BLaER1 treated with 17β-estradiol and CSF1 and Interleukin-3, amounts not matched to agents 10 nM and 100 nM (cell line): ENCODE data around the gene NR2F2.

ENCODE experiments used
- H3K27ac ChIP-seq, 11 experiments: shearing (Covaris generic); formaldehyde crosslinking; 2 replicates each; pipeline ENCODE4 v1.8.1; 2022
- H3K27me3 ChIP-seq, 11 experiments: shearing (Covaris generic); formaldehyde crosslinking; 2 replicates each; pipeline ENCODE4 v1.8.1; 2022
- H3K36me3 ChIP-seq, 11 experiments: shearing (Covaris generic); formaldehyde crosslinking; 2 replicates each; pipeline ENCODE4 v1.8.1; 2022
- H3K4me1 ChIP-seq, 10 experiments: shearing (Covaris generic); formaldehyde crosslinking; 2 replicates each; pipeline ENCODE4 v1.8.1; 2022
- H3K4me2 ChIP-seq, 11 experiments: shearing (Covaris generic); formaldehyde crosslinking; 2 replicates each; pipeline ENCODE4 v1.8.1; 2022
- H3K4me3 ChIP-seq, 10 experiments: shearing (Covaris generic); formaldehyde crosslinking; 2 replicates each; pipeline ENCODE4 v1.8.1; 2022
- H3K9ac ChIP-seq, 11 experiments: shearing (Covaris generic); formaldehyde crosslinking; 2 replicates each; pipeline ENCODE4 v1.8.1; 2022
- H3K9me3 ChIP-seq, 11 experiments: shearing (Covaris generic); formaldehyde crosslinking; replicated peaks in 1 of 11; 2 replicates each; pipeline ENCODE4 v1.8.1; 2022
- H4K20me1 ChIP-seq, 11 experiments: shearing (Covaris generic); formaldehyde crosslinking; 2 replicates each; pipeline ENCODE4 v1.8.1; 2022
- Cebpa-rat ChIP-seq, 11 experiments: shearing (Covaris generic); IDR thresholded peaks; 2 replicates each; pipeline ENCODE4 v1.8.1; 2022

NR2F2 gene

DNA sequence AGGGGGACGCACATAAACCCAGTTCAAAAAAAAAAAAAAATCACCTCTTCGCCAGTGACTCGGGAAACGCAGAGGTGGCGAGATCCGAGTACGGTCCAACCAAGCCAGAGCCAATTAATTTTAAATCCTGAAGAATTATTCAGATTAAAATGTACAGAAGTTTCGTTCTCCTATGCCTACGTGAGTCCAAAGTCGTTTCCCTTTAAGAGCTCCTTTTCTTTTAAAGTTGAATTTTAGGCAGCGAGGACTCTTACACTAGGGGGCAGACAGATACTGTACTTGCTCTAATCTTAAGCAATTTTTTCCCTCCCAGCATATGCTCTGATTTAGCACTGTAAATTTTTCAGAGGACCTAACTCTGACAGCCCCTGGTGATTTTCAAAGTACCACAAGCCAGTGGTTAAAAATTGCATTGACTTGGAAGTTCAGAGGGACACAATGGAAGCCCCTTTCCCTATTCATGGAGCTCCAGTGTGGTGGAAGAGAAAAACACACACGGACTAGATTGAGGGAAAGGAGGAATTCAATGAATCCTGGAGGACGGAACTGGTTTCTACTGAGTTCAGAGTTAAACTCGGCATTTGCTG lies 3.3 kb upstream of the NR2F2 start:
- Histone ChIP-seq H3K4me2 (peak overlapping the region in 9 of 11 experiments; percentile 5 to 80 (median 41); a peak in 14 of 22 replicates), H3K27me3 (peaks cover 97 to 100% (median 99%) of the 10 kb centered on the region in 11 experiments), H3K4me1 (peaks cover 0 to 11% (median 0%) of the 10 kb centered on the region in 10 experiments; a peak in 1 of 20 replicates), H3K9me3 (peaks cover 34 to 42% (median 40%) of the 10 kb centered on the region in 11 experiments), H3K9ac (no peak overlapping the region), H3K4me3 (peak overlapping the region in 3 of 10 experiments; percentile 1 to 42 (median 38); a peak in 4 of 20 replicates), H3K36me3 (no peaks in the 10 kb centered on the region), H4K20me1 (peaks cover 0 to 68% (median 46%) of the 10 kb centered on the region in 11 experiments; a peak in 16 of 22 replicates), H3K27ac (no peak overlapping the region)
- no peak for TF ChIP-seq Cebpa-rat (IDR thresholded peaks at IDR 0.05)

DNA sequence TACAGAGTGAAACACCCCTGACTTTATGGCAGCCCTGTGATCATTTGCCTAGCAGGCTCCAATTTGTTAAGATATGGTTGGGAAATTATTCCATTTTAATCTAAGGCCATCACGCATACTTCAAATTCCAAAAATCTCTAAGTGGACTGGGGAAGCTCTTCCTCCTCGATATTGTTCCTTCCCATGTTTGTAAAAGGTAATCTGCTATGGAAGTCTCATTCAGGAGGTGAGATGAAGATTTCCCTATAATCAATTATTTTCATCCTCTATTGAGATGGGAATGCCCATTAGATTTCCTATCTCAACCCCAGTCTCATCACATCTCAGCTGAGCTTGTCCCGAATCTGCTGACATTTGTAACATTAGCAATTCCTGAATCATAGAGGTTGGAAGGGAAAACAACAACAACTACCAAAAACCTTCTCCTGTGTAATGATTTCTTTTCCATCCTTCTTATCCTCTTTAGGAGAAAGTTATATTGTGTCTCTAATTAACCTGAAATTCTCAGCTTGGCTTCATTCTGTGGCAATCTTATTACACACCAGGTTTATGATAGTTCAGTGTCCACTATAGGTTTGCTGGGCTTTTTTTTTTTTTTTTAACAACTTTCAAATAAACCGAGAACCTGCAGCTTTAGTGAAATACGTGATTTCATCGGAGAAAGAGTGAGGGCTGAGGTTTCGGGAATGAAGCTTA lies 2.2 kb upstream of the NR2F2 start:
- Histone ChIP-seq H3K4me3 (no peak overlapping the region), H3K36me3 (no peaks in the 10 kb centered on the region), H3K9ac (no peak overlapping the region), H4K20me1 (peaks cover 0 to 58% (median 37%) of the 10 kb centered on the region in 11 experiments; a peak in 16 of 22 replicates), H3K9me3 (peaks cover 32 to 41% (median 39%) of the 10 kb centered on the region in 11 experiments), H3K27me3 (peaks cover 96 to 100% (median 99%) of the 10 kb centered on the region in 11 experiments), H3K4me2 (no peak overlapping the region), H3K4me1 (peaks cover 0 to 11% (median 0%) of the 10 kb centered on the region in 10 experiments; a peak in 1 of 20 replicates), H3K27ac (no peak overlapping the region)
- TF ChIP-seq Cebpa-rat (IDR thresholded peaks at IDR 0.05), result no peak

DNA sequence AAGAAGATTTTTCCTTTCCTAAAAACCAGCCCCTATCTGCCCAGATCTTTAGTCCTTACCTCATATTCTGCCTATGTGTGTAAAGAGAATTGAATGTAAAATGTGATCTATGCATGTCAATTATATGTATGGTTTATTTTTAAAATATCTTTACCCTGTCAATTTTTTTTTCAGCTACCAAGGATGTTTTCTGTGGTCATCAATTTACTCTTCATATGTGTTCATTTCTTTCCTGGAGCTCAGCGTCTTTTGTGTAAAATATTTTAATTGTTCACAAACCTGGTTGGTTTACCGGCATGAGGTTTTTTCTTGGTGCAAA lies 1.7 kb upstream of the NR2F2 start:
- Histone ChIP-seq H3K9me3 (peaks cover 34 to 45% (median 43%) of the 10 kb centered on the region in 11 experiments), H4K20me1 (peaks cover 0 to 52% (median 32%) of the 10 kb centered on the region in 11 experiments; a peak in 16 of 22 replicates), H3K27ac (no peak overlapping the region), H3K4me1 (peaks cover 0 to 11% (median 0%) of the 10 kb centered on the region in 10 experiments; a peak in 1 of 20 replicates), H3K36me3 (no peaks in the 10 kb centered on the region), H3K9ac (no peak overlapping the region), H3K4me2 (no peak overlapping the region), H3K4me3 (no peak overlapping the region), H3K27me3 (peaks cover 96 to 100% (median 99%) of the 10 kb centered on the region in 11 experiments)
- no peak for TF ChIP-seq Cebpa-rat (IDR thresholded peaks at IDR 0.05)

DNA sequence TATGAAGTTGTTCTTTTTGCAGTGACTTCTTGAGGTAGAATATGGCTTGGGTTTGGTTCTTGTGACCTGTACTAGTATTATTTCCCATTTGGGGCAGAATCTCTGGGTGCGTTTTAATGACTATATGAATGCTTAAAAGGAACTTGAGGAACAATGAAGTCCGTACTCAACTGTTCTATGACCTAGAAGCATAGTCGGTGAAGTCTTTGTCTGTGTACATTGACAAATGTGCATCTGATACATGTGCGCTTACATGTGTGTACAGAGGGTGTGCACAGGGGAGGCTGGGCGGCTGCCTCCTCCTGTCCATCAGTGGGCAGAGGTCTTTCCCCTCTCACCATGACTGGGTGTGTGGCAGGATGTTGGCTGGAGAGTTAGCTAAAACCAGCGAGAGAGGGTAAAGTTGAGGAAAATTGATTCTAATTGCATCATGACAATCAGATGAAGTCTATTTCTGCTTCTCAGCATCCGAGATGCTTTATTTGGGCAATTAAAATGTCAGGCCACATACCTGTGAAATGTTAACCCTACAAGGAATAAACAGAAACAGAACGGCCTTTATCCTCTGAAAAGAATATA lies 1.0 kb upstream of the NR2F2 start:
- TF ChIP-seq Cebpa-rat (IDR thresholded peaks at IDR 0.05), result no peak
- Histone ChIP-seq H3K9ac (no peak overlapping the region), H3K4me2 (no peak overlapping the region), H3K4me3 (no peak overlapping the region), H3K27me3 (peaks cover 96 to 100% (median 99%) of the 10 kb centered on the region in 11 experiments), H4K20me1 (peaks cover 0 to 46% (median 25%) of the 10 kb centered on the region in 11 experiments; a peak in 16 of 22 replicates), H3K4me1 (peaks cover 0 to 11% (median 0%) of the 10 kb centered on the region in 10 experiments; a peak in 1 of 20 replicates), H3K36me3 (no peaks in the 10 kb centered on the region), H3K27ac (no peak overlapping the region), H3K9me3 (peaks cover 41 to 52% (median 49%) of the 10 kb centered on the region in 11 experiments)

DNA sequence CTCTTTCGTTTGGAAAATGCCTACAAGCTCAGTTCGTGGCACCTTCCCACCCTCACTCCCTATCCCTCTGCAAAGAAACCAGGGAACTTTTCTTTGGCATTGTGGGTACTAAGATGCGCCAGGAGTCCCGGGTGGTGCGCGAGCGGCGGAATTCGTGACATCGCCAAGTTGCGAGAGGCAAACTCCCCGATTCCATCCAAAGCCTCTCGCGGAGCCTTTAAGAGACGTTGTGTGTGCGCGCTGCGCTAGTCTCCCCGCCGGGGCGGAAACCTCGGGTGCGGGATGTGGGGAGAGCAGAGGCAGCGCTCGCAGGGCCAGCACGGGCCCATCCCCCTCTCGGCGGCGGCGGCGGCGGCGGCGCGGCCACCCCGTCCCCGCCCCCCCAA lies 443 bp upstream of the NR2F2 start:
- no peak for TF ChIP-seq Cebpa-rat (IDR thresholded peaks at IDR 0.05)
- Histone ChIP-seq H3K9ac (no peak overlapping the region), H3K36me3 (no peaks in the 10 kb centered on the region), H3K4me1 (peaks cover 0 to 11% (median 0%) of the 10 kb centered on the region in 10 experiments; a peak in 1 of 20 replicates), H3K9me3 (peaks cover 43 to 57% (median 49%) of the 10 kb centered on the region in 11 experiments), H3K27ac (no peak overlapping the region), H3K27me3 (peaks cover 96 to 100% (median 99%) of the 10 kb centered on the region in 11 experiments), H4K20me1 (peaks cover 0 to 46% (median 29%) of the 10 kb centered on the region in 11 experiments; a peak in 16 of 22 replicates), H3K4me3 (no peak overlapping the region), H3K4me2 (no peak overlapping the region)

DNA sequence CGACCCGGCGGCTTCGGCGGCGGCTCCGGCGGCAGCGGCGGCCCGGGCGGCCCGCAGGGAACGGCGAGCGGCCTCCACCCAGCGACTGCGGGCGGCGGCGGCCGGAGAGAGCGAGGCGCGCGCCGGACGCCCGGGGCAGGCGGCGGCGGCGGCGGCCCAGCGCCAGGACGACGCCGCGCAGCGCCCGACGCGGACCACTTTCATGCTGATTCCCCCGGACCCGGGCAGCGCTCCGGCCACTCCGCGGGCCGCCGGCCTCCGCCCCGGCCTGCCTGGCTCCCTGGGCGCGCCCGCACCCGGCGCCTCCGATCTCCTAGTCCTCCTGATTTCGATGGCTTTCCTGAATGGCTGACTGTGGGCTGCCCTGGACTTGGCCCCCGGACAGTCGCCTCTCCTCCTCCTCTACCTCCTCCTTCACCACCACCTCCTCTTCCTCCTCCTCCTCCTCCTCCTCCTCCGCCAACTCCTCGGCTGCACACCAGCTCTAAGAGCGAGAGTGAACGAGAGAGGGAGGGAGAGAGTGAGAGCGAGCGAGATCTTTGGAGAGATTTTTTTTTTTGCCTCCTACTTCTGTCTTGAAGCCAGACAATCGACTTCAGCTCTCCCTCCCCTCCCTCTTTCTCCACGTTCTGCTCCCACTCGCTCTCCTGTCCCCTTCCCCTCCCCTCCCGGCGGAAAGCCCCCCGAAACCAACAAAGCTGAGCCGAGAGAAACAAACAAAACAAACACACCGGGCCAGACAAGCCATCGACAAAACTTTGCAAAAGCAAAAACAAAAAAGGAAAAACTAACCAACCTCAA lies 844 bp downstream of the NR2F2 start:
- Histone ChIP-seq H3K27ac (no peak overlapping the region), H3K9ac (no peak overlapping the region), H3K27me3 (peaks cover 96 to 100% (median 99%) of the 10 kb centered on the region in 11 experiments), H3K4me2 (no peak overlapping the region), H3K9me3 (peaks cover 43 to 57% (median 49%) of the 10 kb centered on the region in 11 experiments), H3K4me1 (peaks cover 0 to 11% (median 0%) of the 10 kb centered on the region in 10 experiments; a peak in 1 of 20 replicates), H4K20me1 (peaks cover 0 to 41% (median 28%) of the 10 kb centered on the region in 11 experiments; a peak in 16 of 22 replicates), H3K36me3 (no peaks in the 10 kb centered on the region), H3K4me3 (no peak overlapping the region)
- TF ChIP-seq Cebpa-rat (IDR thresholded peaks at IDR 0.05), result no peak

DNA sequence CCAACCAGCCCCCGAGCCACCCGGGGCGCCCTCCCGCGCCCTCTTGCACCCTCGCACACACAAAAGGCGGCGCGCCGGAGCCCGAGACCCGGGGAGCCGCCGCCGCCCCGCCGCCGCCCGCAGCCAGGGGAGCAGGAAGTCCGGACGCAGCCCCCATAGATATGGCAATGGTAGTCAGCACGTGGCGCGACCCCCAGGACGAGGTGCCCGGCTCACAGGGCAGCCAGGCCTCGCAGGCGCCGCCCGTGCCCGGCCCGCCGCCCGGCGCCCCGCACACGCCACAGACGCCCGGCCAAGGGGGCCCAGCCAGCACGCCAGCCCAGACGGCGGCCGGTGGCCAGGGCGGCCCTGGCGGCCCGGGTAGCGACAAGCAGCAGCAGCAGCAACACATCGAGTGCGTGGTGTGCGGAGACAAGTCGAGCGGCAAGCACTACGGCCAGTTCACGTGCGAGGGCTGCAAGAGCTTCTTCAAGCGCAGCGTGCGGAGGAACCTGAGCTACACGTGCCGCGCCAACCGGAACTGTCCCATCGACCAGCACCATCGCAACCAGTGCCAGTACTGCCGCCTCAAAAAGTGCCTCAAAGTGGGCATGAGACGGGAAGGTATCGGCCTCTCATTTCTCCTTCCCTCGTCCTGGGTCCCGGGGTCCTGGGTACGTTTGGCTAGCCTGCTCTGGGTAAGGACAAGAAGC lies 1.6 kb downstream of the NR2F2 start:
- TF ChIP-seq Cebpa-rat (IDR thresholded peaks at IDR 0.05), result no peak
- Histone ChIP-seq H3K4me2 (no peak overlapping the region), H4K20me1 (peaks cover 0 to 41% (median 26%) of the 10 kb centered on the region in 11 experiments; a peak in 16 of 22 replicates), H3K9ac (no peak overlapping the region), H3K9me3 (peaks cover 43 to 57% (median 49%) of the 10 kb centered on the region in 11 experiments), H3K4me1 (peaks cover 0 to 3% (median 0%) of the 10 kb centered on the region in 10 experiments; a peak in 1 of 20 replicates), H3K36me3 (no peaks in the 10 kb centered on the region), H3K27me3 (peaks cover 96 to 100% (median 99%) of the 10 kb centered on the region in 11 experiments), H3K27ac (no peak overlapping the region), H3K4me3 (0 out of 20 replicates have a peak overlapping the region, but pooled peaks of 1 of the 10 experiments have one; percentile 2)
